ENCODE measurements around the gene SMIM41.

SMIM41 gene

DNA sequence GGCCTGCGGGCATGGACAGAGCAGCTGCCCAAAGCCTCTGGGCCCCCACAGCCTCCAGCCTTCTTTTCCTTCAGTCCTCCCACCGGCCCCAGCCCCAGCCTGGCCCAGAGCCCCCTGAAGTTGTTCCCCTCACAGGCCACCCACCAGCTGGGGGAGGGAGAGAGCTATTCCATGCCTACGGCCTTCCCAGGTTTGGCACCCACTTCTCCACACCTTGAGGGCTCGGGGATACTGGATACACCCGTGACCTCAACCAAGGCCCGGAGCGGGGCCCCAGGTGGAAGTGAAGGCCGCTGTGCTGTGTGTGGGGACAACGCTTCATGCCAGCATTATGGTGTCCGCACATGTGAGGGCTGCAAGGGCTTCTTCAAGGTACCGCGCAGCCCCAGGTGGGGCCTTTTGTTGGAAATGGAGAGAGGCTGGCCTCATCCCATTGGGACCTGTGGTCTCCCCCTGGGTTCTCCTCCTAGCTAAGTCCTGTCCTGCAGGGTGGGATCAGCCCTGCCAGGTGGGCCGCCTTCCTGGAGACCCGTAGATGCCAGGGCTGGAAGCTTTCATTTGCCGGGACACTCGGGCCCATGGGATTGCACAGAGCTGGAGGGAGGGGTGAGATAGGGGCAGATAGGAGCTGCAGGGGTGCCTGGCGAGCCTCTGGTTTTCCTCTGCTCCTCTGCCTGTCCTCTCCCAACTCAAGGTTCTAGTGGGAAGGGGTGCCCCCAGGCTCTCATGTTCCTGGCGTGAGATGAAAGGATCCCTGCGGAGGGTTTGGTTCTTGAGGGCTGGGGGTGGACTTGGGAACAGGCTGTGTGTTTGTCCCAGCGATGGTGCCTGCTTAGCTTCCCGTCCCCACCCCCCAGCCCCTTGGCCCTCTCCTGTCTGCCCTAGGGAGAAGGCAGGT, 24.4 kb upstream of the SMIM41 start:
- Mint-ChIP-seq H3K36me3 (ENCODE audit: low read depth) (no peaks in the 10 kb centered on the region), H3K9me3 (no peaks in the 10 kb centered on the region), H3K4me3 (no peak overlapping the region)

DNA sequence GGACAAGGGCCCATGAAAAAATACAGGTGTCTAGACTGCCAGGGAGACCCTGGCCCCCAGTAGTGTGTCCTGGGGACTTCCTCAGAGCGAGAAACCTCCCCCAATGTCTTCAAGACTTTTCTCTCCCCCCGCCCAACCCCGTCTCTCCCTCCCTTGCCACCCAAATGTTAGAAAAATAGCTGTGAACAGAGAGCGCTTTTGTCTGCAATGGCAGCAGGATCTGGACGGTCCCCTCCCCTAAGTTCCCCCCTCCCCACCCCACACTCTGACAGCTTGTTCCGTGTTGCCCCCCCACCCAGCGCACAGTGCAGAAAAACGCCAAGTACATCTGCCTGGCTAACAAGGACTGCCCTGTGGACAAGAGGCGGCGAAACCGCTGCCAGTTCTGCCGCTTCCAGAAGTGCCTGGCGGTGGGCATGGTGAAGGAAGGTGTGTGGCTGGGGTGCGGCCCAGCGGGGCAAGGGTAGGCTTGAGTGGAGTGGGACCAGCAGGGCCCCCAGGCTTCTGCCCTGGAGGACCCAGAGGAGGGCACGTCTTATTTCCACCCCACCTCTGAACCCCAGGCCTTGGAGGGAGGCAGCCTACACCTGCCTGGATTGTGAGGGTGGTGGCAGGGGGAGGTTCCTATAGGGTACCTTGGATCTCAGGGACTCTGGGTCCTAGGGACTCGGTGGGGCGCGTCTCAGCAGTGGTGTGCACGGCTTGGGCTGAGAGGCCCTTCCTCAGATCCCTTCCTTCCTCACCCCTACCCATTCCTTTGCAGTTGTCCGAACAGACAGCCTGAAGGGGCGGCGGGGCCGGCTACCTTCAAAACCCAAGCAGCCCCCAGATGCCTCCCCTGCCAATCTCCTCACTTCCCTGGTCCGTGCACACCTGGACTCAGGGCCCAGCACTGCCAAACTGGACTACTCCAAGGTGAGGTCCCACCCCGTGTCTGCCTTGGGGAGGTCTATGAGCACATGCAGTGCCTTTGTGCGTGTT, 23.5 kb upstream of the SMIM41 start:
- no peak overlapping the region for H3K4me3 Mint-ChIP-seq
- H3K36me3 Mint-ChIP-seq (ENCODE audit: low read depth), result no peaks in the 10 kb centered on the region
- H3K27me3 Mint-ChIP-seq (ENCODE audit: low read depth), result no peaks in the 10 kb centered on the region
- peaks cover 13% of the 10 kb centered on the region for H3K4me1 Mint-ChIP-seq (ENCODE audit: low read depth)
- H3K27ac Mint-ChIP-seq, result no peak overlapping the region
- DNase-seq (ENCODE audit: low spot score), result no peak
- no peaks in the 10 kb centered on the region for H3K9me3 Mint-ChIP-seq

More for the DNA sequence above, 24.4 kb upstream of the SMIM41 start:
- no peaks in the 10 kb centered on the region for H3K27me3 Mint-ChIP-seq (ENCODE audit: low read depth)
- H3K4me1 Mint-ChIP-seq (ENCODE audit: low read depth), result peaks cover 18% of the 10 kb centered on the region
- no peak overlapping the region for H3K27ac Mint-ChIP-seq
- no peak for DNase-seq (ENCODE audit: low spot score)

DNA sequence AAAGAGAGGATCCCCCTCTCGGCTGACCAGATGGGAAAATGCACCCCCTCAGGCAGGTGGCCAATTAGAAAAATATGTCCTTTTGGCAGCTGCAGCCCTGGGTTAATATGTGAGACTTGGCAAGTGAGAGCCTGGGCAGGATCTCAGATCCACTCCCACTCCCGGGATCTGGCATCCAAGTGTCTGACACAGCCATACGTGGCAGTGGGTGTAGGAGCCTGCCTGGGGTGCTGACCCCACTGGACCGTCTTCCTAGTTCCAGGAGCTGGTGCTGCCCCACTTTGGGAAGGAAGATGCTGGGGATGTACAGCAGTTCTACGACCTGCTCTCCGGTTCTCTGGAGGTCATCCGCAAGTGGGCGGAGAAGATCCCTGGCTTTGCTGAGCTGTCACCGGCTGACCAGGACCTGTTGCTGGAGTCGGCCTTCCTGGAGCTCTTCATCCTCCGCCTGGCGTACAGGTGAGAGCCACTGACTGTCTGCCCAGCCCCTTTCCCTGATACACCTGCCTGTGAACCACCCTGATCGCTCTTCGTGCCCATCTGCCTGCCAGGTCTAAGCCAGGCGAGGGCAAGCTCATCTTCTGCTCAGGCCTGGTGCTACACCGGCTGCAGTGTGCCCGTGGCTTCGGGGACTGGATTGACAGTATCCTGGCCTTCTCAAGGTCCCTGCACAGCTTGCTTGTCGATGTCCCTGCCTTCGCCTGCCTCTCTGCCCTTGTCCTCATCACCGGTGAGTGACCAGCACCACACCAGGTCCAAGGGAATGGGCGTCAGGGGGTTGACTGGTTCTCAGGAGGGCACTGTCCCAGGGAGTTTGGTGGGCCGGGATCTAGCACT, 22.5 kb upstream of the SMIM41 start:
- Mint-ChIP-seq H3K4me3 (no peak overlapping the region), H3K36me3 (ENCODE audit: low read depth) (no peaks in the 10 kb centered on the region), H3K27me3 (ENCODE audit: low read depth) (no peaks in the 10 kb centered on the region), H3K9me3 (no peaks in the 10 kb centered on the region), H3K4me1 (ENCODE audit: low read depth) (peaks cover 7% of the 10 kb centered on the region), H3K27ac (no peak overlapping the region)
- DNase-seq (ENCODE audit: low spot score), result no peak

DNA sequence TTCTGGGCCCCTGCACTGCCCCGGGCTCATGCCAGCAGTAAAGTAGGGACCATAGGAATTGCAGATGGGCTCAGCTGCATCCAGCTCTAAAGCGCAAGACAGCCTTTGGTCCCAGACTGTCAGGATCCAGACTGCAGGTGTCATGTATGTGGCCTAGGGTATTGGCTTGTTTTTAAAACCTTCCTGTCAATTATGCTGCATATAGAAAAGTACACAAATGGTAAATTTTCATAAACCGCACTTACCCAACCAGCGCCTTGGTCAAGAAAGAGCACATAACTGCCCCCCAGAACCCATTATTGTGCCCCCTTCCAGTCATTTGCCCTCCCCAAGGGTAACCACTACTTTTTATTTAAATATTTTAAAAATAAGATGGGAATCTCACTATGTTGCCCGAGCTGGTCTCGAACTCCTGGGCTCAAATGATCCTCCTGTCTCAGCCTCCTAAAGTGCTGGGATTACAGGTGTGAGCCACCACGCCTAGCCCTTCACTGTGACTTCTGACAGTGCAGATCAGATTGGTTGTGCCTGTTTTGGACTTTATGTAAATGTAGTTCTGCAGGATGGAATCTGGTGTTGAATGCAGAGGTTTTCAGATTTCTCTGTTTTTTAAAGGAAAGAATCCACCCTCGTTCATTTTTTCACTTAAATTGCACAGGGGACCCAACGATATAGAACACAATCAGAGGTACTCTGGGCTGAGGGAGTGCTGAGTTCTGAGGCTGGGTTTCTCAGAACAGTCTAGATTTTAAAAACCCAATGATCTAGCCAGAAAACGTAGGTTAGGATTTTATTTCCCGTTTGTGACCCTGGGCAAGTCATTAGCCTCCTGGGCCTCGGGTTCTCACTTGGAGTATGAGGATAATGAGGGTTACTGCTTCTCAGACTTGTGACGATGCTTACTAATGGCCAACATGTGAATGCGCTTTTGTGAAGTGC, 21.6 kb upstream of the SMIM41 start:
- Mint-ChIP-seq H3K27ac (no peak overlapping the region), H3K36me3 (ENCODE audit: low read depth) (no peaks in the 10 kb centered on the region), H3K9me3 (no peaks in the 10 kb centered on the region)

DNA sequence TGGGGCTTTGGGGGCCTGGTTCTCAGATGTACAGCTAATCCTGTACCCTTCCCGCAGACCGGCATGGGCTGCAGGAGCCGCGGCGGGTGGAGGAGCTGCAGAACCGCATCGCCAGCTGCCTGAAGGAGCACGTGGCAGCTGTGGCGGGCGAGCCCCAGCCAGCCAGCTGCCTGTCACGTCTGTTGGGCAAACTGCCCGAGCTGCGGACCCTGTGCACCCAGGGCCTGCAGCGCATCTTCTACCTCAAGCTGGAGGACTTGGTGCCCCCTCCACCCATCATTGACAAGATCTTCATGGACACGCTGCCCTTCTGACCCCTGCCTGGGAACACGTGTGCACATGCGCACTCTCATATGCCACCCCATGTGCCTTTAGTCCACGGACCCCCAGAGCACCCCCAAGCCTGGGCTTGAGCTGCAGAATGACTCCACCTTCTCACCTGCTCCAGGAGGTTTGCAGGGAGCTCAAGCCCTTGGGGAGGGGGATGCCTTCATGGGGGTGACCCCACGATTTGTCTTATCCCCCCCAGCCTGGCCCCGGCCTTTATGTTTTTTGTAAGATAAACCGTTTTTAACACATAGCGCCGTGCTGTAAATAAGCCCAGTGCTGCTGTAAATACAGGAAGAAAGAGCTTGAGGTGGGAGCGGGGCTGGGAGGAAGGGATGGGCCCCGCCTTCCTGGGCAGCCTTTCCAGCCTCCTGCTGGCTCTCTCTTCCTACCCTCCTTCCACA, 20.7 kb upstream of the SMIM41 start:
- H3K4me1 Mint-ChIP-seq (ENCODE audit: low read depth), result no peaks in the 10 kb centered on the region
- no peak overlapping the region for H3K27ac Mint-ChIP-seq
- no peaks in the 10 kb centered on the region for H3K9me3 Mint-ChIP-seq
- H3K36me3 Mint-ChIP-seq (ENCODE audit: low read depth), result no peaks in the 10 kb centered on the region
- no peak for DNase-seq (ENCODE audit: low spot score)
- H3K27me3 Mint-ChIP-seq (ENCODE audit: low read depth), result no peaks in the 10 kb centered on the region
- H3K4me3 Mint-ChIP-seq, result no peak overlapping the region

More for the DNA sequence above, 21.6 kb upstream of the SMIM41 start:
- no peaks in the 10 kb centered on the region for H3K27me3 Mint-ChIP-seq (ENCODE audit: low read depth)
- no peaks in the 10 kb centered on the region for H3K4me1 Mint-ChIP-seq (ENCODE audit: low read depth)
- DNase-seq (ENCODE audit: low spot score), result no peak
- no peak overlapping the region for H3K4me3 Mint-ChIP-seq

DNA sequence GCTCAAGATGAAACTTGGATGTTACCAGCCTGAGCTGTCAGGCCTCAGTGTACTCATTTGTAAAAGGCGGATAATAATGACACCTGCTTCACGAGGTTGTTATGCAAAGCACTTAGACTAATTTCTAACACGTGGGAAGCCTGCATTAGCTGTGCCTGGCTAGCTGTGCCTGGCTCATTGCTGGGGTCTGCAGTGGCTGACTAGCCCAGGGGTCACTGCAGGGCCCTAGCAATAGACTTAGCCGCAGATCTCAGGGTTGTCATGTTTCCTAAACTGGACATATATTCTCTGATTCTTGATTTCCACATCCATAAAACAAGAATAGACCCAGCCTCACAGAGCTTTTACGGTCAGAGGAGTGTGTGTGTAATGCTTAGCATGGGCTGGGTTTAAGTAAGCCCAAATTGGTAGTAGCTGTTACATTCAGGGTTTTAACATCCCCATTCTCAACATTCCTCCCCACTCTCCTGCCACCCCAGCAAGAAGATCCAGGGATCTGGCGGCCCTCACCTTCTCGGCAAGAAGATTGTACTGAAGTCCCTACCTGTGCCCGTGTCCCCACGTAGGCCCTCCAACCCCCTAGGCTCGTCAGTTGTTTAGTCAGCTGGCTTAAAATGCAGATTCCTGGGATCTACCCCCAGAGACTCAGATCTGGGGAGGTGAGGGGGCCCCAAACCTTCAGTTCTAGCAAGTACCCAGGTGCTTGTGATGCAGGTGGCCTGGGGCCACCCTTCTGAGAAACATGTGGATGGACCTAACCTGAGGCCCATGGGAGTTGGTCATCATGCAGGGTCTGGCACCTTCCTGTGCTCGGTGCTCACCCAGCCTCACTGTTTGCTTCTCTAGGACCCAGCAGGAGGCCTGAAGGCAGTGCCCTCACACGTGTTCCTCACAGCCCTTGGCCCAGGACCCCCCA, 19.7 kb upstream of the SMIM41 start:
- Mint-ChIP-seq H3K9me3 (no peaks in the 10 kb centered on the region), H3K27ac (no peak overlapping the region), H3K27me3 (ENCODE audit: low read depth) (no peaks in the 10 kb centered on the region), H3K4me1 (ENCODE audit: low read depth) (no peaks in the 10 kb centered on the region), H3K36me3 (ENCODE audit: low read depth) (no peaks in the 10 kb centered on the region), H3K4me3 (no peak overlapping the region)
- DNase-seq (ENCODE audit: low spot score), result no peak

DNA sequence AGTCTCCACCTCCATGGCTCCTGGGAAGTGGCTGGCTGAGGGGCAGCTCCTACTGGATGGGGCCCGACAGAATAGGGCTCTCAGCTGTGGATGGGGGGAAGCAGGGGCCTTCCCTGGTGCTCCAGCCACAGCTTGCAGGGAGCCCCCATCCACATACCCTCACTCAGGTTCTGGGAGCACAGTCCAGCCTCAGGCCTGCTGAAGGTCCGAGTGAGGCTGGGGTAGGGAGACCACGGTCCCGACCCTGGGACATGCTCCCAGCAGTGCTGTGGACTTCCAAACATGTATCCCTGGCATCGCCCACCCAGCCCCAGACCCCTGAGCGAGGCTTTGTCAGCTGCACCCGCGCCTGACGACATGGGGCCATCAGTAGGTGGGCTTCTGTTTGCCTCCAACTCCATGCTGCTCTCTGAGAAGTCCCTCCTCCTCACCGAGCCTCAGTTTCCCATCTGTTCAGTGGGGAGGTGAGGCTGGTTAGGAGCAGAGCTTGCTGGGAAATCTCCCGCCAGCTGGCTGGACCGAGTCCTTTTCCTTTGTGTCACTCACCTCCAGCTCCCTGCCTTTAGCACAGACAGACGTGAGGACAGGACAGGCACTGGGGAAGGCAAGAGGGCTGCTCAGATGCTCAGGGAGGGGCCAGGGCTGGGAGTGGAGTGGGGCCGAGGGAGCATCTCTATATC, 18.9 kb upstream of the SMIM41 start:
- Mint-ChIP-seq H3K4me1 (ENCODE audit: low read depth) (no peaks in the 10 kb centered on the region), H3K27me3 (ENCODE audit: low read depth) (no peaks in the 10 kb centered on the region), H3K27ac (no peak overlapping the region), H3K4me3 (no peak overlapping the region), H3K9me3 (no peaks in the 10 kb centered on the region), H3K36me3 (ENCODE audit: low read depth) (no peaks in the 10 kb centered on the region)
- DNase-seq (ENCODE audit: low spot score), result no peak

DNA sequence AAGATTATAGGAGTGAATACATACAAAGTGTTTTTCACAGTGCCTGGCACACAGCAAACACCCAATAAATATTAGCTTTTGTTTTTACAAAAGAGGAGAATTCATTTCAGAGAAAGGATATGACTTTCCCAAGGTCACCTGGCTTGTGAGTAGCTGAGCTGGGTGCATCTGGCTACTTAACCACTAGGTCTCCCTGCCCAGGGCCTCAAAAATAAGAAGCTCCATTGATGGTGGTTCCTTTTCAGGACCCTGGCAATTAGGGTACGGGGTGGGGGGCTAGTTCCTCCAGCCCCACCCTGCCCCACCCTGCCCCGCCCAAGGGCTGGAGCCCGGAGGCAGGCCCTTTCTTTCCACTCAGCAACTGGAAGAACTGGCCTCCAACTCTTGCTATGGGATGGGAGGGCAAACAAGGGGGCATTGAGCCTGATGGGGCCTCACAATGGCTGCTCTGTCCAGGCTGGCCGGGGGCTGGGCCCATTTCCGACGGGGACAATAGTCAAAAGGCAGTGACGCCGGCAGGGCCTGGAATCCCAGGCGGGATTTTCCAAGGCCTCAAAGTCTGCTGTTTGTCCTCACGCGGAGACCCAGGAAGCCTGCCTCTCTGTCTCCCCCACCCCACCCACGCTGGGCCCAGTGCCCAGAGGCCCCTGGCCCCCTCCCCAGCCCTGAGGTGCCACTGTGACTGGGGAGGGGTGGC, 17.9 kb upstream of the SMIM41 start:
- no peaks in the 10 kb centered on the region for H3K36me3 Mint-ChIP-seq (ENCODE audit: low read depth)
- H3K4me1 Mint-ChIP-seq (ENCODE audit: low read depth), result peaks cover 3% of the 10 kb centered on the region
- DNase-seq (ENCODE audit: low spot score), result no peak
- H3K27me3 Mint-ChIP-seq (ENCODE audit: low read depth), result no peaks in the 10 kb centered on the region
- no peak overlapping the region for H3K27ac Mint-ChIP-seq
- H3K4me3 Mint-ChIP-seq, result no peak overlapping the region
- no peaks in the 10 kb centered on the region for H3K9me3 Mint-ChIP-seq

DNA sequence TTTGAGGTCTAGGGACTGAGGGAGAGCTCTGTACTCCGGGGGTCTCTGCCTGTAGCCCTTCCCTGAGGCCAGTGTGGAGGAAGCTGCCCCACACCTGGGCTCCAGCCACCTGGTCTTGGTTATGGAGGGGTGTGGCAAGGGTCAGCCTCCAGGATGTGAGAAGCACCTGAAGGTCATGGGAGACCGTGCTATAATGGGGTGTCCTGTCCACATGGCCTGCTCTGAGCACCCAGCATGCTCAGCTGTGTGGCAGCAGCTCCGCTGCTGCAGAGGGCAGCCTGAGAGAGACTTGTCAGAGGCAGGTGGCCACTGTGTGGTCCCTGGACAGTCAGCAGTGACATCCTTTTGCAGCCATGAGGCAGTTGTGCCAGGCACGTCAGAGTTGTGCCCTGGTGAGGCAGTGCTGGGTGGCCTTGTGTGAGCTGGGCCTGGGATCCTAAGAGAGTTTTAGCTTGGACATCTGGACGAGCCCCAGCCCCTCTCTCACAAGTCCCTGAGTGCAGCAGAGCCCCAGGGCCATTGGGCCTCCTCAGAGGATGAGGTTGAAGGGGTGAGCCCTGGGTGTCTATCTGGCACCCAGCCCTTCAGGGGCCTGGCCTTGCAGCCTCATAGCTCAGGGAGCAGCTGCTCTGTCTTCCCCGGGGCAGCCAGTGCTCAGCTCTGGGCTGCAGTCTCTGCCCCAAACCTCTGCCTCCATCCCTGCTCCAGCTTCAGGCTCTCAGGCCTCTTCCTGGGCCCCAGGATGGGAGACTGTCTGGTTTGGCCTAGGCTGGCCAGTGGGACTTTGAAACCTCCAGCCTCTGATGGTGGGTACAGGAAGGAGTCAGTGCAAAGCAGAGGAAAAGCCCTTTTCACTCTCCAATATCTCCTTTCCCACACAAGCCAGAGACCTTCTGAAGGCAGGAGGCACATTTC, 17.1 kb upstream of the SMIM41 start:
- H3K4me3 Mint-ChIP-seq, result no peak overlapping the region
- H3K36me3 Mint-ChIP-seq (ENCODE audit: low read depth), result no peaks in the 10 kb centered on the region
- no peak for DNase-seq (ENCODE audit: low spot score)
- no peaks in the 10 kb centered on the region for H3K27me3 Mint-ChIP-seq (ENCODE audit: low read depth)
- H3K9me3 Mint-ChIP-seq, result no peaks in the 10 kb centered on the region
- peaks cover 5% of the 10 kb centered on the region for H3K4me1 Mint-ChIP-seq (ENCODE audit: low read depth)
- no peak overlapping the region for H3K27ac Mint-ChIP-seq

Measured in T-helper 2 cell treated with Interferon-gamma antibody and Interleukin-4, amounts not matched to agents 5 μg/mL and 100 μg/mL, for 36 hours (primary cell).